GM06990 (cell line): ENCODE data around the gene NDFIP1.

Experiments used
- DNase-seq: peaks from one replicate; pipeline ENCODE4 v3.0.0-alpha.2; 2011; ENCODE audit not compliant: insufficient read length; ENCODE audit errors: extremely low read depth
- H3K27me3 ChIP-seq: replicated peaks from 2 replicates; pipeline ENCODE4 v1.6.0; 2011; ENCODE audit warnings: low read length; ENCODE audit not compliant: control insufficient read depth, insufficient read depth
- H3K36me3 ChIP-seq: 2 replicates; pipeline ENCODE4 v1.5.1; 2011; ENCODE audit warnings: low read length; ENCODE audit not compliant: control insufficient read depth, insufficient read depth
- H3K4me3 ChIP-seq: replicated peaks from 2 replicates; pipeline ENCODE4 v1.5.1; 2011; ENCODE audit warnings: low read depth, mild to moderate bottlenecking, control low read depth, low read length
- CTCF ChIP-seq: IDR thresholded peaks from 2 replicates; pipeline ENCODE4 v1.5.1; 2011; ENCODE audit warnings: low read length, control low read depth, mild to moderate bottlenecking, inconsistent platforms; ENCODE audit not compliant: insufficient read depth, poor library complexity, severe bottlenecking

Gene NDFIP1

GRCh38 chr5:142122121-142122520 is 13.5 kb downstream of the NDFIP1 start:
- TF ChIP-seq CTCF, result no peak
- Histone ChIP-seq H3K4me3 (no peak overlapping the region), H3K27me3 (no peaks in the 10 kb centered on the region), H3K36me3 (no peaks in the 10 kb centered on the region)
- no peak for DNase-seq

GRCh38 chr5:142125378-142125777 is 16.8 kb downstream of the NDFIP1 start:
- no peak for DNase-seq
- TF ChIP-seq CTCF, result no peak
- Histone ChIP-seq H3K4me3 (no peak overlapping the region), H3K36me3 (no peaks in the 10 kb centered on the region), H3K27me3 (no peaks in the 10 kb centered on the region)

GRCh38 chr5:142125963-142126362 is 17.4 kb downstream of the NDFIP1 start:
- no peak overlapping the region for H3K4me3 ChIP-seq
- no peak for DNase-seq

GRCh38 chr5:142128675-142129208 is 20.2 kb downstream of the NDFIP1 start:
- TF ChIP-seq CTCF, result no peak
- Histone ChIP-seq H3K27me3 (no peaks in the 10 kb centered on the region), H3K4me3 (no peak overlapping the region), H3K36me3 (no peaks in the 10 kb centered on the region)
- DNase-seq, result no peak

More at GRCh38 chr5:142125963-142126362, 17.4 kb downstream of the NDFIP1 start:
- Histone ChIP-seq H3K36me3 (no peaks in the 10 kb centered on the region), H3K27me3 (no peaks in the 10 kb centered on the region)
- TF ChIP-seq CTCF, result no peak

GRCh38 chr5:142129446-142130066 is 21.0 kb downstream of the NDFIP1 start:
- TF ChIP-seq CTCF, result no peak

More at GRCh38 chr5:142129446-142130066, 21.0 kb downstream of the NDFIP1 start:
- DNase-seq, result no peak
- Histone ChIP-seq H3K36me3 (no peaks in the 10 kb centered on the region), H3K4me3 (no peak overlapping the region), H3K27me3 (no peaks in the 10 kb centered on the region)
